GM12892 (cell line): Measurements from ENCODE around the gene LRP2.

Experiments used
- DNase-seq: peaks from one replicate; pipeline ENCODE4 v3.0.0; 2011; ENCODE audit not compliant: insufficient read length
- FAIRE-seq: peaks from 2 replicates; lab custom pipeline; 2011; peaks lifted over from hg19 to GRCh38; lab: Jason Lieb, UNC
- POLR2A ChIP-seq: IDR thresholded peaks from 2 replicates; pipeline ENCODE4 v1.6.1; 2011; ENCODE audit warnings: low read depth, low read length, control low read depth
- POLR2AphosphoS5 ChIP-seq: IDR thresholded peaks from 2 replicates; pipeline ENCODE4 v1.6.1; 2011; ENCODE audit warnings: low read depth, low read length, control low read depth
- TAF1 ChIP-seq: IDR thresholded peaks from 2 replicates; pipeline ENCODE4 v1.6.1; 2011; ENCODE audit warnings: low read depth, mild to moderate bottlenecking, control low read depth, low read length, borderline replicate concordance

LRP2 gene

GRCh38 chr2:169116993-169117392, 245.3 kb downstream of the LRP2 start:
- no peak for TF ChIP-seq POLR2A
- TF ChIP-seq POLR2AphosphoS5, result no peak
- no peak for TF ChIP-seq TAF1
- FAIRE-seq (no peak), DNase-seq (no peak)

- no peak for TF ChIP-seq POLR2A
- TF ChIP-seq TAF1, result no peak
- TF ChIP-seq POLR2AphosphoS5, result no peak
- DNase-seq (no peak), FAIRE-seq (no peak)
Observed at GRCh38 chr2:169116327-169116726, 246.0 kb downstream of the LRP2 start.

GRCh38 chr2:169114056-169114455, 248.3 kb downstream of the LRP2 start:
- DNase-seq, result no peak
- TF ChIP-seq POLR2AphosphoS5, result no peak
- no peak for TF ChIP-seq TAF1
- no peak for FAIRE-seq

GRCh38 chr2:169112841-169113240, 249.5 kb downstream of the LRP2 start:
- no peak for FAIRE-seq
- DNase-seq, result no peak
- no peak for TF ChIP-seq TAF1

GRCh38 chr2:169110916-169111315, 251.4 kb downstream of the LRP2 start:
- FAIRE-seq, result no peak
- no peak for DNase-seq
- no peak for TF ChIP-seq TAF1
- TF ChIP-seq POLR2A, result no peak
- TF ChIP-seq POLR2AphosphoS5, result no peak

- DNase-seq (no peak), FAIRE-seq (no peak)
- no peak for TF ChIP-seq TAF1
Observed at GRCh38 chr2:169110419-169110818, 251.9 kb downstream of the LRP2 start.

- DNase-seq (peak; percentile 11), FAIRE-seq (peak; percentile 44)
- TF ChIP-seq TAF1 (no peak), POLR2A (no peak), POLR2AphosphoS5 (no peak)
Observed at GRCh38 chr2:169109502-169110409, 252.6 kb downstream of the LRP2 start.

- DNase-seq (no peak), FAIRE-seq (no peak)
- TF ChIP-seq POLR2A, result no peak
Observed at GRCh38 chr2:169108099-169108884, 254.0 kb downstream of the LRP2 start.

- no peak for DNase-seq
- no peak for FAIRE-seq
- no peak for TF ChIP-seq POLR2AphosphoS5
- no peak for TF ChIP-seq POLR2A
- TF ChIP-seq TAF1, result no peak
Observed at GRCh38 chr2:169107645-169108044, 254.7 kb downstream of the LRP2 start.

GRCh38 chr2:169106563-169107545, 255.5 kb downstream of the LRP2 start:
- FAIRE-seq, result no peak
- TF ChIP-seq TAF1, result no peak
- no peak for TF ChIP-seq POLR2AphosphoS5
- TF ChIP-seq POLR2A, result no peak
- DNase-seq, result no peak

GRCh38 chr2:169106134-169106533, 256.2 kb downstream of the LRP2 start:
- TF ChIP-seq TAF1 (no peak), POLR2AphosphoS5 (no peak), POLR2A (no peak)
- no peak for FAIRE-seq
- no peak for DNase-seq
